GM18499 (cell line): ENCODE data around the gene KISS1R.

Experiments used
- ATAC-seq: cut with Tn5 transposase; IDR thresholded peaks from one replicate; pipeline ENCODE4 v1.9.1; 2021; ENCODE audit warnings: moderate number of reproducible peaks; ENCODE audit not compliant: insufficient read depth, unreplicated experiment

KISS1R gene

GRCh38 chr19:919199-920050 lies 2.3 kb downstream of the KISS1R start:
- no peak for ATAC-seq

GRCh38 chr19:920051-920864 lies 3.1 kb downstream of the KISS1R start:
- no peak for ATAC-seq

- no peak for ATAC-seq
Measured at GRCh38 chr19:924553-925086, 7.5 kb downstream of the KISS1R start.

- no peak for ATAC-seq
Measured at GRCh38 chr19:925087-925525, 8.0 kb downstream of the KISS1R start.

GRCh38 chr19:925526-926322 lies 8.6 kb downstream of the KISS1R start, which contains the start of gene ARID3A:
Gene ARID3A (plus strand): TSS chr19:926035. CDS start chr19:929529, 3,494 bp downstream.
- ATAC-seq, result no peak

GRCh38 chr19:926323-926588 lies 9.1 kb downstream of the KISS1R start:
- no peak for ATAC-seq

GRCh38 chr19:926589-927350 lies 9.6 kb downstream of the KISS1R start:
- ATAC-seq, result no peak

GRCh38 chr19:927351-927779 lies 10.2 kb downstream of the KISS1R start:
- ATAC-seq, result no peak

- no peak for ATAC-seq
Measured at GRCh38 chr19:927780-928401, 10.8 kb downstream of the KISS1R start.

GRCh38 chr19:928471-929202 lies 11.5 kb downstream of the KISS1R start:
- no peak for ATAC-seq

- no peak for ATAC-seq
Measured at GRCh38 chr19:929203-929890, 12.2 kb downstream of the KISS1R start.

GRCh38 chr19:929891-930258 lies 12.7 kb downstream of the KISS1R start:
- ATAC-seq, result no peak

GRCh38 chr19:931860-932647 lies 14.9 kb downstream of the KISS1R start:
- ATAC-seq, result no peak

- ATAC-seq, result no peak
Measured at GRCh38 chr19:932648-933552, 15.8 kb downstream of the KISS1R start.

- no peak for ATAC-seq
Measured at GRCh38 chr19:933553-933882, 16.4 kb downstream of the KISS1R start.

GRCh38 chr19:934197-934840 lies 17.2 kb downstream of the KISS1R start:
- no peak for ATAC-seq
